Epidermal melanocyte (primary cell): Measurements from ENCODE around the gene SIGLEC14.
"Not testable (repeated sequence)": the region's sequence is repeated elsewhere in the genome, so short reads cannot be mapped to it uniquely, and the experiment has no call there.

Source experiments
- DNase-seq: peaks from one replicate; pipeline ENCODE4 v3.0.0; 2011; ENCODE audit warnings: low spot score; ENCODE audit not compliant: insufficient read length

Gene SIGLEC14

DNA sequence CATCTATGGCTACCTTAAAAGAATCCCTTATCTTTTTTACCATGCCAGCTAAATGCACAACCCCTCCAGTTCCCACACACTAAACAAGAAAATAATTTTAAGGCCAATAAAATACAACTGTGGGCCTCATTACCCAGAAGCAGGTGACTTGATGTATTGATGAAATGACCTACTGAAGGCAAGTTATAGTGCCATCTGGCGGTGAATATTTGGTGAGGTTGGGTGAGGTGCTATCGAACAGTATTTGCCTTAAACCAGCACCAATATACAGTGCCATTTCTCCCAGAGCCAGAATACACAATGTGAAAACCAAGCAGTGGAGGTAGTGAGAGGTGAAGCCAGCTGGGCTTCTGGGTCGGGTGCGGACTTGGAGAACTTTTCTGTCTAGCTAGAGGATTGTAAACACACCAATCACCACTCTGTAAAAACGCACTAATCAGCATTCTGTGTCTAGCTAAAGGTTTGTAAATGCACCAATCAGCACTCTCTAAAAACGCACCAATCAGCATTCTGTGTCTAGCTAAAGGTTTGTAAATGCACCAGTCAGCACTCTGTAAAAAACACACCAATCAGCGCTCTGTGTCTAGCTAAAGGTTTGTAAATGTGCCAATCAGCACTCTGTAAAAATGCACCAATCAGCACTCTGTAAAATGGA is 29.4 kb upstream of the SIGLEC14 start:
- not testable (repeated sequence) for DNase-seq

DNA sequence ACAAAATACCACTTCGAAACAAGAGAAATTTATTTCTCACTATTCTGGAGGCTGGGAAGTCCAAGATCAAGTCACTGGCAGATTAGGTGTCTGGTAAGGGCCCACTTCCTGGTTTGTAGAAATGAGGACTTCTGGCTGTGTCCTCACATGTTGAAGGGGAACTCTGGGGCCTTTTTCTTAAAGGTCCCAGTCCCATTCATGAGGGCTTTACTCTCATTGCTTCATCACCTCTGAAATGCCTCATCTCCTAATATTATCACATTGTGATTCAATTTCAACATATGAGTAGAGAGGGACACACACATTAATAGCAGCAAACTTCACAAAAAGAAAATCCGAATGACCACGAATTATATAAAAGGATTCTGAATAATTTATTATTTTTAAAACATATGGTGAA is 21.6 kb upstream of the SIGLEC14 start:
- no peak for DNase-seq

- DNase-seq: no peak
Observed at GRCh38 chr19:51664997-51665396, 18.4 kb upstream of the SIGLEC14 start.

GRCh38 chr19:51664131-51664530 is 17.5 kb upstream of the SIGLEC14 start:
- DNase-seq: no peak

- no peak for DNase-seq
Observed at GRCh38 chr19:51663650-51664049, 17.0 kb upstream of the SIGLEC14 start.

DNA sequence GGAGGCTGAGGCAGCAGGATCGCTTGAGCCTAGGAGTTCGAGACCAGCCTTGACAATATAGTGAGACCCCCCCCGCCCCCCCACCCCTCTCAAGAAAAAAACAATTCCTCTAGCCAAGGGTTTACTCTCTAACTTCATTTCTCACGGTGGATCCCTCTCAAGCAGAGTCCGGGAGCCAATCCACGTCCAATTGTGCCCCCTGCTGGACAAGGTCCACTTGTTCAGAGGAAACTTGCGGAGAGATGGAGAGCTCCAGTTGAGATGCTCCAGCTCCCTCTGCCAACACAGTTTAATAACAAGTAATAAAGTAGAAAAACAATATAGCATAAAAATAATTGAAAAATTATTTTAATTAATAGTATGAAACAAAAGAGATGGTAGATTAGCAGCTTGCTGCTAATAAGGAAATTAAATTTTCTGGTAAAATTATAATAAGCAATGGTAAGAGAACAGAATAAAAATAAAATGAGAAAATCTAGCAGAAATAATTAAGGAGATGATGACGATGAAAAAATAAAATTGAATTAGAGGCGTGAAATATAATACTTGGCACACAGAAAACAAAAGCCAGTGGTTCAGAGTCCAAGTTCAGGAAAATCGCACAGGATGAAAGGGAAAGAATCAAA is 14.5 kb upstream of the SIGLEC14 start:
- DNase-seq: peak; percentile 70

- DNase-seq: no peak
Observed at GRCh38 chr19:51654783-51655182, 8.2 kb upstream of the SIGLEC14 start.

DNA sequence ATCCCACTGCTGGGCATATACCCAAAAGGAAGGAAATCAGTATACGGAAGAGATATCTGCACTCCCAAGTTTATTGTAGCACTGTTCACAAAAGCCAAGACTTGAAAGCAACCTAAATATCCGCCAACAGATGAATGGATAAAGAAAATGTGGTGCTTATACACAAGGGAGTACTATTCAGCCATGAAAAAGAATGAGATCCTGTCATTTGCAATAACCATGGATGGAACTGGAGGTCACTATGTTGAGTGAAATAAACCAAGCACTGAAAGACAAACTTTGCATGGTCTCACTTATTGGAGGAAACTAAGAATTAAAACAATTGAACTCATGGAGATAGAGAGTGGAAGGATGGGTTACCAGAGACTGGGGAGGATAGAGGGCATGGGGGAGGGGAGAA is 6.5 kb upstream of the SIGLEC14 start:
- DNase-seq: no peak

GRCh38 chr19:51652266-51652665 is 5.6 kb upstream of the SIGLEC14 start:
- no peak for DNase-seq

GRCh38 chr19:51651216-51651846 is 4.7 kb upstream of the SIGLEC14 start:
- no peak for DNase-seq

- no peak for DNase-seq
Observed at GRCh38 chr19:51647318-51647717, 693 bp upstream of the SIGLEC14 start.

- DNase-seq: no peak
Observed at GRCh38 chr19:51644636-51645271, 1.9 kb downstream of the SIGLEC14 start.

DNA sequence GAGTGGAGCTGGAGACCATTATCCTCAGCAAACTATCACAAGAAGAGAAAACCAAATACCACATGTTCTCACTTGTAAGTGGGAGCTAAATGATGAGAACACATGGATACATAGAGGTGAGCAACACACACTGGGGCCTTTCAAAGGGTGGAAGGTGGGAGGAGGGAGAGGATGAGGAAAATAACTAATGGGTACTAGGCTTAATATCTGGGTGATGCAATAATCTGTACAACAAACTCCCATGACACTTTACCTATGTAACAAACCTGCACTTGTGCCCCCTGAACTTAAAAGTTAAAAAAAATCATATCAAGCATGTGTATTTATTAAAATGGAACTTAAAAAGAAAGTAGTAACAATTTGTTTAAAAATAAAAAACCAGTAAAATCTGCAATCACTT is 5.0 kb downstream of the SIGLEC14 start:
- DNase-seq: no peak

GRCh38 chr19:51640386-51640785 is 6.2 kb downstream of the SIGLEC14 start:
- no peak for DNase-seq

DNA sequence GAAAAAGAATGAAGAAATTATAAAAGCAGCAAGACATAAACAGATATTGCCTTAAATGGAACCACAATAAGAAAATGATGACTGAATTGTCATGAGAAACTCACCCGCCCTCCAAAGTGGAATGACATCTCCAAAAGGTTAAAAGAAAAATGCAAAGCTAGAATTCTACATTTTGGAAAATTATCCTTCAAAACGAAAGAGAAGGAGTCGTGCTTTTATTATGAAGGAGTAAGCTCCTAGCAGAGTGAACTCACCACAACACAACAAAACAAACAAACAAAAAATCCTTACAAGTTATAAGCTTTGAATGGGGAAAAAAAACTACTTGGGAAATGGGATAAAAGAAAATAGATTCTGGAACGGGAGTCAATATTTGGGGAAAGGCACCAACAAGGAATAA is 6.7 kb downstream of the SIGLEC14 start:
- no peak for DNase-seq

GRCh38 chr19:51637362-51637978 is 9.2 kb downstream of the SIGLEC14 start:
- DNase-seq: no peak

DNA sequence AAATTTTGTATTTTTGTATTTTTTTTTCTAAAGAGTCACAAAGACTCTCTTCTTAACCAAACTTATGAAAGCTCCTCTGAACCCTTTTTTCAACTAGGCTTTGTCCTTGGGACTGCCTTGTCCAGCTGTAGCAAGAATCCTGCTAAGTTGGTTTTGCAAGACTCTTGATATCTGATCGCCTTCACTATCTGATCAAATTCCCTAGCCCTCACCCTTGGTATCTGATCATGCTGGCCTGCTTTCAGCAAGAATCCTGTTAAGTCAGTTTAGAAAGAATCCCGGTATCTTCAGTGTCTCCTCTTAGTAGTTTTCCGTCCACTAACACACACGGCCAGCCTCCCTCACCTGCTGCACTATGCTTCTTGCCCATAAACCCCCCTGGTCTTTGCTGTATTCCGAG is 14.5 kb downstream of the SIGLEC14 start:
- DNase-seq: no peak

GRCh38 chr19:51630315-51630714 is 16.3 kb downstream of the SIGLEC14 start, which contains the start of gene SIGLEC5:
SIGLEC5 (minus strand) TSS chr19:51630401; CDS start chr19:51630335, 66 bp downstream.
- not testable (repeated sequence) for DNase-seq

DNA sequence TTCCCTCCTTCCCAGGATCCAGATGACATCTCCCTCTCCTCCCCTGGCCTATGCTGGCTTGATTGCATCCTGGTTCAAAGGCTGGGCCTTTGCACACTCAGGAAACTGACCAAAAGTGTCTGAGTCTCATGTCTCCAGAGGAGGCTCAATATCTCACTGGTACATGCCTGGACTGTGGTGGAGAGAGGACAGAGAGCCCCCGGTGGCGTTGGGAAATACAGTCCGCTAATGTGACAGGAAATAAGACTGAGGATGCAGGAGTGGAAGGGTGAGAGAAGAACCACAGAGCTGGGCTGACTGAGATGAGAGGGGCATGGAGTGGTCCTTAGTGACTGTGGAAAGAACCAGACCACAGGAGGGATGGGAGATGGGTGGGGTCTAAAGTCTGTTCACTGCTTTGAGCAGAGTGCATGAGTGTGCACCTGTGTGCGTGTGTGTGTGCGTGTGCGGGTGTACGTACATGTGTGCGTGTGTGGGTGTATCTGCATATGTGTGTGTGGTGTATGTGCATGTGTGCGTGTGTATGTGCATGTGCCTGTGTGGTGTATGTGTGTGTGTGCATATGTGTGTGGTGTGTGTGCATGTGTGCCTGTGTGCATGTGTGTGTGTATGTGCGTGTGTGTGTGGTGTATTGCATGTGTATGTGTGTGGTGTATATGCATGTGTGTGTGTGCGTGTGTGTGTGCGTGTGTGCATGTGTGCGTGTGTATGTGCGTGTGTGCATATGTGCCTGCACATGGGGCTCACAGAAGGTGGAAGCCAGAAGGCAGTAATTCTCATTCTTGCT is 18.3 kb downstream of the SIGLEC14 start:
- no peak for DNase-seq

DNA sequence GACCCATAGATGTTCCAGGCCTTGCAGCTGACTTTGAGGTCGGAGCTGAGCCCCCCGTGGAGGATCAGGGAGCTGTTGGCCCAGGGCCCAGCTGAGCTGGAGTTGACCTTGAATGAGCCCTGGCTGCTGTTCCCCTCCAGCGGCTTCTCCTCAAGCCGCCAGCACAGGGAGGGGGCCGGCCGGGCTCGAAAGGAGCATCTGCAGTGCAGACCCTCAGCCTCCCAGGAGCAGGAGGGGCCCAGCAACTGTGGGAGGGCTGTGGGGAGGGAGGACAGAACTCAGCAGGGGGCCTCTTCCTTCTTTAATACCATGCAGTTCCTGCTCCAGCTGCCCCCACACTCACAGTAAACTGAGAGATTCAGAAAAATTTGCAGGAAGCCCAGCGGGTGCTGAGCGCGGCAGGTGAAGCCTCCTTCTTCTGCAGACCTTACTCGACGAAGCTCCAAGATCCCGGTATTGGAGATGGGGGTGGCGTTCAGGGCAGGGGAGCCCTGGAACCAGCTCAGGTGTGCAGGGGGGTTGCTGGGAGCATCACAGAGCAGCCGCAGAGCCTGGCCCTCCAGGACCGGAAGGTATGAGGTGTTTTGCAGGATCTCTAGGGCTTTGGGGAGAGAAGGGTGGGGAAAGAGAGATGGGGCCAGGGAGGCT is 19.0 kb downstream of the SIGLEC14 start:
- DNase-seq: no peak

GRCh38 chr19:51626675-51627074 is 19.9 kb downstream of the SIGLEC14 start:
- DNase-seq: no peak
